Tibial nerve (tissue), 4 donors: ENCODE results near the gene ARID4B.

Experiments used
- CTCF ChIP-seq, 5 experiments: fragments of 200-600 bp in 3 of 5; fragments of 450-650 bp in 2 of 5; sonication (generic) in 3 of 5; IDR thresholded peaks; one replicate each; pipeline ENCODE4 v1.5.1; 2016 to 2019; ENCODE audit warnings: antibody characterized with exemption in 5 of 5, mild to moderate bottlenecking in 3 of 5, moderate library complexity in 2 of 5
- EP300 ChIP-seq, 2 donors: sonication (generic); formaldehyde crosslinking; IDR thresholded peaks; one replicate each; pipeline ENCODE4 v1.6.1; 2017; ENCODE audit warnings: antibody characterized with exemption in 2 of 2, mild to moderate bottlenecking in 1 of 2
- POLR2A ChIP-seq, 2 donors: fragments of 450-650 bp; IDR thresholded peaks; one replicate each; pipeline ENCODE4 v1.6.1; 2017; ENCODE audit warnings: antibody characterized with exemption in 2 of 2, mild to moderate bottlenecking in 2 of 2, moderate library complexity in 2 of 2

- TF ChIP-seq CTCF (IDR thresholded peaks at IDR 0.05) (no peak), POLR2A (IDR thresholded peaks at IDR 0.05) (no peak), EP300 (IDR thresholded peaks at IDR 0.05) (no peak)
Observed at GRCh38 chr1:235205687-235206086, 122.3 kb downstream of the ARID4B start.
